Activated CD4-positive, alpha-beta T cell treated with anti-CD3 and anti-CD28 coated beads, Interleukin-2, amount 10 ng/mL, durations not matched to agents 7 days and 5 days (primary cell): ENCODE data around the gene ODAD3. TPM values are rescaled to one million over a fixed set of nuclear protein-coding genes. Genes with fewer than 3 reads are reported as not detected.

ENCODE experiments used
- CTCF ChIA-PET: fragments of 350-600 bp; sonication (Branson Sonifier 250); formaldehyde crosslinking; loops from one replicate; lab custom pipeline; 2021; ENCODE audit warnings: antibody characterized with exemption; lab: Charles Lee
- POLR2A ChIA-PET: fragments of 350-600 bp; sonication (Branson Sonifier 250); formaldehyde crosslinking; loops from one replicate; lab custom pipeline; 2021; ENCODE audit warnings: antibody characterized with exemption; lab: Charles Lee
- DNase-seq: peaks from one replicate; pipeline ENCODE4 v3.0.0-alpha.2; 2020
- H3K27ac Mint-ChIP-seq: one replicate; pipeline ENCODE4 v1.8.0; 2021; ENCODE audit warnings: mild to moderate bottlenecking, moderate library complexity, mixed read lengths
- H3K27me3 Mint-ChIP-seq: one replicate; pipeline ENCODE4 v1.8.0; 2021; ENCODE audit warnings: mixed read lengths
- H3K36me3 Mint-ChIP-seq: one replicate; pipeline ENCODE4 v1.8.0; 2021; ENCODE audit warnings: low read depth, mixed read lengths
- H3K4me1 Mint-ChIP-seq: one replicate; pipeline ENCODE4 v1.8.0; 2021; ENCODE audit warnings: mixed read lengths
- H3K4me3 Mint-ChIP-seq: one replicate; pipeline ENCODE4 v1.8.0; 2021; ENCODE audit warnings: mild to moderate bottlenecking, moderate library complexity, mixed read lengths
- H3K9me3 Mint-ChIP-seq: one replicate; pipeline ENCODE4 v1.8.0; 2021; ENCODE audit warnings: mixed read lengths
- total RNA-seq, 2 experiments: library from RNA; stranded (reverse); gene quantifications; one replicate each; pipeline ENCODE4 v1.2.3, GENCODE V29; 2021

Gene ODAD3
- total RNA-seq, 2 experiments from 2014 or later = not detected

DNA sequence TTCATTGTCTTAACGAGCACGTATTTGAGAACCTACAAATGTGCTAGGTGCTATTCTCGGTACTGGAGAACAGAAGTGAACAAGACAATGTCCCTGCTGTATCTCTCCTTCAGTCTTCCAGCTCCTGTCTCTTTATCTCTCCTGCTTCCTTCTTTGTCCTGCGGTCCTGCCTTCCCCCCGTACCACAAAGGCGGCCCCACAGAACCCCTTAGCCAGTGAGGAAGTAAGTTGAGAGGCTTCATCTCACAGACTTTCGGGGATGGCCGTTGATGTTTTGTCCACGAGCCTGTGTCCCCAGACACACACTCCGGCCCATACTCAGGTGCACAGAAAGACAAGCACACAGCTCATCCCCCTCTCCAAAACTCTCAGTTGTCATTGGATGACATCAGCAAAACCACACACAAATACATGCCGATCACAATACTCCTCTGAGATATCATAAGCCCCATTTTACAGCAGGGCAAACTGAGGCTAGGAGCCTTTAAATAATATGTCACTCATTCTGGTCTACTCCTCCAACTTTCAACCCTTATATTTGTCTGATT is 61.0 kb downstream of the ODAD3 start:
- no peaks in the 10 kb centered on the region for H3K27me3 Mint-ChIP-seq

DNA sequence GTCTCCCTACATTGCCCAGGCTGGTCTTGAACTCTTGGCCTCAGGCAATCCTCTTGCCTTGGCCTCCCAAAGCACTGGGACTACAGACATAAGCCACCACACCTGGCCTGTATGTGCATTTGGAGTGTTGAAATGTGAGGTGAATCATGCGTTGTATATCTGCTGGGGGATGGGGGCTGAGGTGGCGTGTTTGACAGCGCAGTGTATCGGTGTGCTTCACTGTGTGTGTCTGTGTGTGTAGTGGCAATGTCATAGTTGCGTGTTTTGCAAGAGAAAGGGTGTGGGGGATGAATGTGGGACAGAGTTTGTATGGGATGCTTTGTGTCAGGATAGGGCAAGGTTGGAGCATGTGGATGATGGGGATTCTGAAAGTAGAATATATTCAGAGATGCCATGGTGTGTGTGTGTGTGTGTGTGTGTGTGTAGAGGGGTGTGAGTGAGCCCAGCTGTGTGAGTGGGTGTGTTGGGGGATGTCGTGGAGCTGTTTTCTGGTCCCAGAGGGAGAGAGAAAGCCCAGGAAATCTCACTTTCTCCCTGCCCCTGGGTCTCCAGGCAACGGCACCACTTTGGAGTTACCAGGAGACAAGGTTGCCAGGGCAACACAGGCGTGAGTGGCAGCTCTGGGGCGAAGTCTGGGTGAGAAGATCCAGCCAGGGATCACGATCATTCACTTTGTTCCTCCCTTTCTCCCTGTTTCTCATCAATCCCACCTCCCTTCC is 61.6 kb downstream of the ODAD3 start:
- POLR2A ChIA-PET = no interaction called here
- Mint-ChIP-seq H3K36me3 (peaks cover 14% of the 10 kb centered on the region), H3K27ac (no peak overlapping the region), H3K4me3 (peak overlapping the region; percentile 5), H3K9me3 (peaks cover 2% of the 10 kb centered on the region), H3K27me3 (no peaks in the 10 kb centered on the region), H3K4me1 (peaks cover 24% of the 10 kb centered on the region)
- CTCF ChIA-PET = interaction anchor here (1.4 to 2.0 kb wide), 2 partner anchors 10 to 62 kb away, joined by 5 to 7 read pairs; partner anchors contain the start of gene PRKCSH
- DNase-seq = no peak

More for the DNA sequence above, 61.0 kb downstream of the ODAD3 start:
- Mint-ChIP-seq H3K4me3 (no peak overlapping the region), H3K36me3 (peaks cover 16% of the 10 kb centered on the region), H3K27ac (no peak overlapping the region), H3K4me1 (peaks cover 28% of the 10 kb centered on the region), H3K9me3 (peaks cover 2% of the 10 kb centered on the region)
- ChIA-PET POLR2A (interaction anchor here (0.5 to 0.7 kb wide), 2 partner anchors 281 to 645 kb away, joined by 3 to 4 read pairs; no protein-coding TSS in a partner anchor), CTCF (interaction anchor here (0.5 to 2.0 kb wide), 8 partner anchors 9 to 1297 kb away, joined by 3 to 12 read pairs (median 4); partner anchors contain the start of genes CCDC159, PRKCSH and TMEM205)
- no peak for DNase-seq

DNA sequence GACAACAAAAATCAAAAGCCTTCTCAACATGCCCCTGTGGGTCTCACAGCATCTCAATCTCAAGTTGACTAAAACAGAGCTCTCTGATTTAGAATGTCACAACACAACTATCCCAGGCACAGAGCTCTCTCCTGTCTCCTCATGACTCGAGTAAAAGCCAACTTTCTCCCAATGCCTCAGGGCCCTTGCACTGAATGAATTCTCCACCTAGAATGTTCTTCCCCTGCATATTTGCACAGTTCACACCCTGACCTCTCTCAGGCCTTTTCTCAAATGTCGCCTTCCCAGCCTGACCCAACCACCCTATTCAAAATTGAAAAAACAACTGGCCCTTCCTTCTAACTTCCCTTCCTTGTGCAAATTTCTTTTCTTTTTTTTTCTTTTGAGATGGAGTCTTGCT is 64.2 kb downstream of the ODAD3 start:
- POLR2A ChIA-PET = interaction anchor here (0.6 kb wide), 1 partner anchor 11 kb away, joined by 4 read pairs; no protein-coding TSS in a partner anchor
- Mint-ChIP-seq H3K27me3 (no peaks in the 10 kb centered on the region), H3K9me3 (no peaks in the 10 kb centered on the region), H3K4me3 (no peak overlapping the region), H3K27ac (no peak overlapping the region), H3K4me1 (peaks cover 7% of the 10 kb centered on the region), H3K36me3 (peaks cover 3% of the 10 kb centered on the region)
- DNase-seq = no peak
- CTCF ChIA-PET = interaction anchor here (0.5 to 5.5 kb wide), 3 partner anchors 10 to 330 kb away, joined by 4 to 28 read pairs (median 13); partner anchors contain the start of genes CCDC159 and TMEM205

Other genes with a start within 250 kb of the ODAD3 start
- gene KANK2, start 237.6 kb downstream of the ODAD3 start, total RNA-seq = 1 to 10 TPM; 2.0 to 2.6 TPM
- gene ANGPTL8, start 195.5 kb downstream of the ODAD3 start, total RNA-seq = not detected
- not detected for gene DOCK6, start 172.6 kb downstream of the ODAD3 start, total RNA-seq
- not detected for gene TSPAN16, start 139.0 kb downstream of the ODAD3 start, total RNA-seq
- gene RAB3D, start 95.5 kb downstream of the ODAD3 start, total RNA-seq = 1 to 10 TPM; 3.2 to 3.6 TPM
- 10 to 100 TPM; 25.9 to 26.7 TPM for gene TMEM205, start 88.9 kb downstream of the ODAD3 start, total RNA-seq
- gene CCDC159, start 88.6 kb downstream of the ODAD3 start, total RNA-seq = 10 to 100 TPM; 18.0 to 20.5 TPM
- 1 to 10 TPM; 1.3 to 1.9 TPM for gene PLPPR2, start 79.7 kb downstream of the ODAD3 start, total RNA-seq
- gene SWSAP1, start 60.5 kb downstream of the ODAD3 start, total RNA-seq = 1 to 10 TPM; 2.9 to 3.5 TPM
- gene EPOR, start 50.8 kb downstream of the ODAD3 start, total RNA-seq = 1 to 10 TPM; 5.4 to 5.8 TPM
- not detected for gene RGL3, start 15.8 kb downstream of the ODAD3 start, total RNA-seq
- 100 to 1,000 TPM; 321 to 338 TPM for gene PRKCSH, start 514 bp upstream of the ODAD3 start, total RNA-seq
- gene ELAVL3, start 45.9 kb upstream of the ODAD3 start, total RNA-seq = under 1 TPM in 1 of 2 experiments, not detected in 1; 0.50 TPM
- 10 to 100 TPM; 21.4 to 24.4 TPM for gene ZNF653, start 70.7 kb upstream of the ODAD3 start, total RNA-seq
- gene ECSIT, start 94.0 kb upstream of the ODAD3 start, total RNA-seq = 10 to 100 TPM; 21.6 to 28.8 TPM
- not detected for gene CNN1, start 103.7 kb upstream of the ODAD3 start, total RNA-seq
- 10 to 100 TPM; 52.2 to 53.9 TPM for gene ELOF1, start 124.1 kb upstream of the ODAD3 start, total RNA-seq
- gene ACP5, start 142.5 kb upstream of the ODAD3 start, total RNA-seq = 10 to 100 TPM; 27.5 to 33.9 TPM
- gene ZNF627, start 162.4 kb upstream of the ODAD3 start, total RNA-seq = 1 to 10 TPM; 4.6 to 4.7 TPM